Keratinocyte (primary cell): ENCODE measurements around the gene DNAH11.
A peak's percentile ranks its signal among the peaks of the same experiment; 100 is the strongest.

ENCODE experiments used
- EZH2 ChIP-seq: IDR thresholded peaks from one replicate; pipeline ENCODE4 v1.6.1; 2012; ENCODE audit warnings: inconsistent platforms, mild to moderate bottlenecking, low read length, moderate library complexity
- TF ChIP-seq, protein P1 (sequence below), 3 experiments: IDR thresholded peaks in 1 of 3; conservative IDR thresholded peaks in 1 of 3; optimal IDR thresholded peaks in 1 of 3; 2 replicates in 2 of 3; 3 replicates in 1 of 3; pipeline versions ENCODE3 to v1.5.1; 2011; ENCODE audit warnings: low read length in 3 of 3, mild to moderate bottlenecking in 3 of 3, moderate library complexity in 2 of 3, control low read depth in 1 of 3, inconsistent platforms in 1 of 3; ENCODE audit not compliant: insufficient read depth in 2 of 3; ENCODE audit errors: extremely low read depth in 1 of 3

DNA sequence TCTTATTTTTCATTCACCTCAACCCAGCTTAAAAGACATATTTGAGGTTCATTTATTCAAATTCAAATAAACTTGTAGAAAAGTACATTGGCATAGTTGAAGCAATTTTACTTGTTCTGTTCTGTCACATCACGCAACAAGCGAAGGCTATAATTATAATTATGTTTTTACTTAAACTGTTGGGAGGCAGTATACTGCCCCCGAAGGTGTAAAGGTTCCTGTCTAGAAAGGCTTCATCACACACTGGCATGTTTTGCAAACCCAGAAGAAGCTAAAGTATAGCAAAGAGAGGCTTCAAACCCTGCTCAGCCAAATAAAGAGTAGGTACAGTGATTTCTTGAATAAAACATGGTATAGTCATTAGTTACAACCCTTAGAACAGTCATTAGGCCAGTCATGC, 340.2 kb downstream of the DNAH11 start:
- TF ChIP-seq, protein P1, sequence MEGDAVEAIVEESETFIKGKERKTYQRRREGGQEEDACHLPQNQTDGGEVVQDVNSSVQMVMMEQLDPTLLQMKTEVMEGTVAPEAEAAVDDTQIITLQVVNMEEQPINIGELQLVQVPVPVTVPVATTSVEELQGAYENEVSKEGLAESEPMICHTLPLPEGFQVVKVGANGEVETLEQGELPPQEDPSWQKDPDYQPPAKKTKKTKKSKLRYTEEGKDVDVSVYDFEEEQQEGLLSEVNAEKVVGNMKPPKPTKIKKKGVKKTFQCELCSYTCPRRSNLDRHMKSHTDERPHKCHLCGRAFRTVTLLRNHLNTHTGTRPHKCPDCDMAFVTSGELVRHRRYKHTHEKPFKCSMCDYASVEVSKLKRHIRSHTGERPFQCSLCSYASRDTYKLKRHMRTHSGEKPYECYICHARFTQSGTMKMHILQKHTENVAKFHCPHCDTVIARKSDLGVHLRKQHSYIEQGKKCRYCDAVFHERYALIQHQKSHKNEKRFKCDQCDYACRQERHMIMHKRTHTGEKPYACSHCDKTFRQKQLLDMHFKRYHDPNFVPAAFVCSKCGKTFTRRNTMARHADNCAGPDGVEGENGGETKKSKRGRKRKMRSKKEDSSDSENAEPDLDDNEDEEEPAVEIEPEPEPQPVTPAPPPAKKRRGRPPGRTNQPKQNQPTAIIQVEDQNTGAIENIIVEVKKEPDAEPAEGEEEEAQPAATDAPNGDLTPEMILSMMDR (optimal IDR thresholded peaks at IDR 0.05 in 1 of 3, IDR thresholded peaks at IDR 0.05 in 1 of 3, conservative IDR thresholded peaks at IDR 0.05 in 1 of 3; ENCODE audit: extremely low read depth in 1 of 3, insufficient read depth in 2 of 3, low read length in 3 of 3) = peak in 1 of 3 experiments; percentile 5
- no peak for TF ChIP-seq EZH2
